Transverse colon (tissue), 4 donors: ENCODE results near the gene CKS1B.

Experiments used
- POLR2A ChIP-seq: fragments of 450-650 bp; IDR thresholded peaks from one replicate; pipeline ENCODE4 v1.6.1; 2016; ENCODE audit warnings: antibody characterized with exemption, mild to moderate bottlenecking, moderate library complexity
- POLR2AphosphoS5 ChIP-seq, 3 donors: sonication (generic); formaldehyde crosslinking; IDR thresholded peaks; one replicate each; pipeline ENCODE4 v1.6.1; 2016; ENCODE audit warnings: antibody characterized with exemption in 3 of 3
- TF ChIP-seq, protein P1 (sequence below), 5 experiments: fragments of 200-600 bp in 3 of 5; fragments of 450-650 bp in 2 of 5; sonication (generic) in 3 of 5; IDR thresholded peaks; 1 replicate in 2 of 5; 2 replicates in 3 of 5; pipeline ENCODE4 v1.5.1; 2016 to 2017; ENCODE audit warnings: antibody characterized with exemption in 5 of 5, inconsistent platforms in 3 of 5, mild to moderate bottlenecking in 2 of 5, moderate library complexity in 1 of 5

DNA sequence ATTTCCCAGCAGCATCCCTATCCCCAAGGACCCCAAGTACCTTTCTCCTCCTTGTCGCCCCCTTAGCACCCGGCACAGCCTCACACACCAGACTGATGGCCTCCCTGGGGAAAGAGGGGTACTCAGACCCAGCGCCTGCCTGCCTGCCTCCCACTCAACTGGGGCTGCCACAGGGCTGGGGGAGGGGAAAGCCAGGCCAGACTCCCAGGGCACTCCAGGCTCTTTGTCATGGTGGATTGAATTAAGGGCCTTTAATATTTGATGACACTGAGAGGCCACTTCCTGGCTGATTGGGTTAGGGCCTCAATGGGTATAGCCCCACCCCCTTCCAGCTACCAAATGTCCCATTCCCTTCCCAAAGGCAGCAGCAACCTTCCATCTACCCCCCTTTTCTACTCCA lies 5.8 kb upstream of the CKS1B start:
- TF ChIP-seq, protein P1, sequence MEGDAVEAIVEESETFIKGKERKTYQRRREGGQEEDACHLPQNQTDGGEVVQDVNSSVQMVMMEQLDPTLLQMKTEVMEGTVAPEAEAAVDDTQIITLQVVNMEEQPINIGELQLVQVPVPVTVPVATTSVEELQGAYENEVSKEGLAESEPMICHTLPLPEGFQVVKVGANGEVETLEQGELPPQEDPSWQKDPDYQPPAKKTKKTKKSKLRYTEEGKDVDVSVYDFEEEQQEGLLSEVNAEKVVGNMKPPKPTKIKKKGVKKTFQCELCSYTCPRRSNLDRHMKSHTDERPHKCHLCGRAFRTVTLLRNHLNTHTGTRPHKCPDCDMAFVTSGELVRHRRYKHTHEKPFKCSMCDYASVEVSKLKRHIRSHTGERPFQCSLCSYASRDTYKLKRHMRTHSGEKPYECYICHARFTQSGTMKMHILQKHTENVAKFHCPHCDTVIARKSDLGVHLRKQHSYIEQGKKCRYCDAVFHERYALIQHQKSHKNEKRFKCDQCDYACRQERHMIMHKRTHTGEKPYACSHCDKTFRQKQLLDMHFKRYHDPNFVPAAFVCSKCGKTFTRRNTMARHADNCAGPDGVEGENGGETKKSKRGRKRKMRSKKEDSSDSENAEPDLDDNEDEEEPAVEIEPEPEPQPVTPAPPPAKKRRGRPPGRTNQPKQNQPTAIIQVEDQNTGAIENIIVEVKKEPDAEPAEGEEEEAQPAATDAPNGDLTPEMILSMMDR (IDR thresholded peaks at IDR 0.05), result no peak
- TF ChIP-seq POLR2AphosphoS5 (IDR thresholded peaks at IDR 0.05), result no peak
- no peak for TF ChIP-seq POLR2A
